Measurements from ENCODE around the gene EYS.

DNA sequence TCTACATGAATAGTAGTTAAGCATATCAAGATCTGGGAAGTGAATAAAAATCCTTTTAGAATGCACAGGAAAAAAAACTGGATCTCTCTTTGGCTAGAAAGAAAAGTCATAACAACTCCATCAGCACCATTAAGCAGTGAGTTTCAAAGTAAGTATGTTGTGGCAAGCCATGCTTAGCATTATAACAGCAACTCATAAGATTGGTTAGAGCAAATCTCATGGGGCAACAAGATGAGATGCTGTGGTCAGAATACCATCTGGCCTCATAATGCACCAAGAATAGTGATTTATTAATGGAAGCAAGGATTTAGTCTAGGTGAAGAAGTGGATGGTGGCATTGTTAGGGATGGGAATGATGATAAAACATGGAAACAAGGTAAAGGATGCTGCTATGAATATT lies 1912.0 kb downstream of the EYS start:
- no peak for TF ChIP-seq ZNF274 (IDR thresholded peaks at IDR 0.05; ENCODE audit: low read depth, low read length)
- TF ChIP-seq YY1 (IDR thresholded peaks at IDR 0.05; ENCODE audit: insufficient read depth, insufficient read length), result no peak
